HFFc6 (cell line): ENCODE data around the gene KIAA0232. TPM values are rescaled to one million over a fixed set of nuclear protein-coding genes. Genes with fewer than 3 reads are reported as not detected.

Experiments
- DNase-seq: peaks from one replicate; pipeline ENCODE4 v3.0.0-alpha.2; 2018
- H3K27ac Mint-ChIP-seq: 2 replicates; pipeline ENCODE4 v1.8.0; 2020; ENCODE audit warnings: mild to moderate bottlenecking, mixed read lengths
- H3K27me3 Mint-ChIP-seq: 2 replicates; pipeline ENCODE4 v1.8.0; 2021; ENCODE audit warnings: mild to moderate bottlenecking, moderate library complexity, mixed read lengths; ENCODE audit not compliant: insufficient read depth
- H3K36me3 Mint-ChIP-seq: 2 replicates; pipeline ENCODE4 v1.8.0; 2021; ENCODE audit warnings: low read depth, mixed read lengths
- H3K4me1 Mint-ChIP-seq: 2 replicates; pipeline ENCODE4 v1.8.0; 2020; ENCODE audit warnings: low read depth, mixed read lengths
- H3K4me3 Mint-ChIP-seq: 2 replicates; pipeline ENCODE4 v1.8.0; 2020; ENCODE audit warnings: mild to moderate bottlenecking, moderate library complexity, mixed read lengths
- H3K9me3 Mint-ChIP-seq: 2 replicates; pipeline ENCODE4 v1.8.0; 2020; ENCODE audit warnings: mild to moderate bottlenecking, mixed read lengths
- CTCF ChIP-seq: fragments of 200-600 bp; sonication (generic); IDR thresholded peaks from 2 replicates; pipeline ENCODE4 v1.5.0; 2021; ENCODE audit warnings: antibody characterized with exemption, mild to moderate bottlenecking
- total RNA-seq, 6 experiments: library from RNA; stranded (reverse); fragmentation: NEBNext Ultra II Directional; extraction: Animal tissue kit (Norgen Biotek cat#: 25700); gene quantifications; 2 replicates in 1 of 6; 3 replicates in 5 of 6; pipeline ENCODE4 v1.2.3, GENCODE V29; 2021

The KIAA0232 gene
- total RNA-seq, 6 experiments from 2014 or later = 15.2 to 21.2 (median 19.0) TPM

- Mint-ChIP-seq H3K4me1 (peaks cover 7% of the 10 kb centered on the region; the same call in 1 of the 2 replicates), H3K4me3 (no peak overlapping the region), H3K36me3 (no peaks in the 10 kb centered on the region), H3K27ac (no peak overlapping the region), H3K9me3 (no peaks in the 10 kb centered on the region), H3K27me3 (no peaks in the 10 kb centered on the region)
- TF ChIP-seq CTCF = no peak
- DNase-seq = no peak
Measured at GRCh38 chr4:6918338-6918737, 135.8 kb downstream of the KIAA0232 start.

GRCh38 chr4:6920171-6920570 lies 137.6 kb downstream of the KIAA0232 start:
- no peaks in the 10 kb centered on the region for H3K27me3 Mint-ChIP-seq
- H3K4me3 Mint-ChIP-seq = no peak overlapping the region
- peaks cover 7% of the 10 kb centered on the region; the same call in 1 of the 2 replicates for H3K4me1 Mint-ChIP-seq
- peaks cover under 1% of the 10 kb centered on the region; the same call in 1 of the 2 replicates for H3K36me3 Mint-ChIP-seq
- H3K27ac Mint-ChIP-seq = no peak overlapping the region
- no peak for DNase-seq
- no peaks in the 10 kb centered on the region for H3K9me3 Mint-ChIP-seq
- no peak for TF ChIP-seq CTCF

GRCh38 chr4:6923507-6923906 lies 141.0 kb downstream of the KIAA0232 start:
- peaks cover 1% of the 10 kb centered on the region for H3K27me3 Mint-ChIP-seq
- TF ChIP-seq CTCF = no peak
- no peak overlapping the region for H3K27ac Mint-ChIP-seq
- peaks cover 11% of the 10 kb centered on the region; the same call in 1 of the 2 replicates for H3K36me3 Mint-ChIP-seq
- no peaks in the 10 kb centered on the region for H3K9me3 Mint-ChIP-seq
- no peak overlapping the region for H3K4me3 Mint-ChIP-seq
- peaks cover 7% of the 10 kb centered on the region for H3K4me1 Mint-ChIP-seq
- no peak for DNase-seq

- Mint-ChIP-seq H3K27ac (no peak overlapping the region), H3K36me3 (peaks cover 11% of the 10 kb centered on the region; the same call in 1 of the 2 replicates), H3K4me1 (peaks cover 7% of the 10 kb centered on the region), H3K4me3 (no peak overlapping the region), H3K27me3 (peaks cover 1% of the 10 kb centered on the region), H3K9me3 (no peaks in the 10 kb centered on the region)
- TF ChIP-seq CTCF = no peak
- DNase-seq = no peak
Measured at GRCh38 chr4:6924361-6924779, 141.8 kb downstream of the KIAA0232 start.

- H3K27ac Mint-ChIP-seq = no peak overlapping the region
- TF ChIP-seq CTCF = no peak
- H3K9me3 Mint-ChIP-seq = no peaks in the 10 kb centered on the region
- H3K36me3 Mint-ChIP-seq = peaks cover 11% of the 10 kb centered on the region; the same call in 1 of the 2 replicates
- peaks cover 1% of the 10 kb centered on the region for H3K27me3 Mint-ChIP-seq
- peaks cover 7% of the 10 kb centered on the region for H3K4me1 Mint-ChIP-seq
- DNase-seq = no peak
- no peak overlapping the region for H3K4me3 Mint-ChIP-seq
Measured at GRCh38 chr4:6925357-6925836, 142.9 kb downstream of the KIAA0232 start.
